ENCODE data around the gene TOPAZ1.

The TOPAZ1 gene

GRCh38 chr3:44241706-44242105 is at the start of gene TOPAZ1:
TSS of gene TOPAZ1 (plus strand) at chr3:44241886. CDS start at chr3:44242054, 168 bp downstream.
- DNase-seq, result no peak

GRCh38 chr3:44198284-44199269 is 43.1 kb upstream of the TOPAZ1 start:
- peak; percentile 74 for DNase-seq

GRCh38 chr3:44206261-44206660 is 35.4 kb upstream of the TOPAZ1 start:
- no peak for DNase-seq

- DNase-seq, result no peak
These were observed 34.6 kb upstream of the TOPAZ1 start for GRCh38 chr3:44206862-44207652.

- DNase-seq, result no peak
These were observed 33.6 kb upstream of the TOPAZ1 start for GRCh38 chr3:44208086-44208485.

- DNase-seq, result no peak
These were observed 33.1 kb upstream of the TOPAZ1 start for GRCh38 chr3:44208568-44208967.

GRCh38 chr3:44210967-44211366 is 30.7 kb upstream of the TOPAZ1 start:
- DNase-seq, result no peak

GRCh38 chr3:44222337-44222736 is 19.3 kb upstream of the TOPAZ1 start:
- DNase-seq, result no peak

- no peak for DNase-seq
These were observed 18.4 kb upstream of the TOPAZ1 start for GRCh38 chr3:44223299-44223698.

GRCh38 chr3:44224131-44224530 is 17.6 kb upstream of the TOPAZ1 start:
- DNase-seq, result no peak

- no peak for DNase-seq
These were observed 15.1 kb upstream of the TOPAZ1 start for GRCh38 chr3:44226573-44226972.

- no peak for DNase-seq
These were observed 14.1 kb upstream of the TOPAZ1 start for GRCh38 chr3:44227632-44228031.

GRCh38 chr3:44228900-44229299 is 12.8 kb upstream of the TOPAZ1 start:
- no peak for DNase-seq

- DNase-seq, result no peak
These were observed 9.3 kb upstream of the TOPAZ1 start for GRCh38 chr3:44232407-44232806.

GRCh38 chr3:44234648-44235268 is 6.9 kb upstream of the TOPAZ1 start:
- no peak for DNase-seq

- peak; percentile 69 for DNase-seq
These were observed 5.8 kb upstream of the TOPAZ1 start for GRCh38 chr3:44235604-44236484.

- DNase-seq, result no peak
These were observed 5.2 kb upstream of the TOPAZ1 start for GRCh38 chr3:44236485-44236908.

GRCh38 chr3:44237161-44237560 is 4.5 kb upstream of the TOPAZ1 start:
- DNase-seq, result no peak

GRCh38 chr3:44237665-44238064 is 4.0 kb upstream of the TOPAZ1 start:
- DNase-seq, result no peak

GRCh38 chr3:44238889-44239288 is 2.8 kb upstream of the TOPAZ1 start:
- no peak for DNase-seq

- DNase-seq, result no peak
These were observed 1.6 kb upstream of the TOPAZ1 start for GRCh38 chr3:44240061-44240460.

GRCh38 chr3:44242721-44243120 is 1.0 kb downstream of the TOPAZ1 start:
- DNase-seq, result no peak
